A673 (cell line): ENCODE results near the gene TMEM156. TPM values are rescaled to one million over a fixed set of nuclear protein-coding genes. Genes with fewer than 3 reads are reported as not detected.

Experiments
- BruUV-seq: library from RNA; stranded (reverse); fragments of 400-500 nt; replicated peaks from 2 replicates; lab custom pipeline; 2021; lab: Mats Ljungman, UMichigan
- CTCF ChIA-PET: fragments of 300-600 bp; sonication (Branson Sonifier 250); formaldehyde crosslinking; loops from one replicate; lab custom pipeline; 2022; ENCODE audit warnings: antibody characterized with exemption; lab: Charles Lee
- POLR2A ChIA-PET: fragments of 300-600 bp; sonication (Branson Sonifier 250); formaldehyde crosslinking; loops from one replicate; lab custom pipeline; 2022; ENCODE audit warnings: antibody characterized with exemption; ENCODE audit not compliant: low non-redundant PET; lab: Charles Lee
- DNase-seq: peaks from one replicate; pipeline ENCODE4 v3.0.0-alpha.2; 2015; ENCODE audit warnings: low spot score
- H3K27ac ChIP-seq: fragments of 200-600 bp; sonication (generic); 2 replicates; pipeline ENCODE4 v1.5.1; 2016; ENCODE audit warnings: mixed run types, low read depth, mild to moderate bottlenecking, mixed read lengths, antibody characterized with exemption, low read length; ENCODE audit not compliant: poor library complexity, severe bottlenecking
- H3K27me3 ChIP-seq: fragments of 200-600 bp; sonication (generic); replicated peaks from 2 replicates; pipeline ENCODE4 v1.6.1; 2017; ENCODE audit warnings: mixed run types, low read depth, mild to moderate bottlenecking, mixed read lengths, antibody characterized with exemption, low read length; ENCODE audit not compliant: insufficient read depth, poor library complexity
- H3K36me3 ChIP-seq: fragments of 200-600 bp; sonication (generic); 2 replicates; pipeline ENCODE4 v1.6.1; 2016; ENCODE audit warnings: mixed run types, mild to moderate bottlenecking, mixed read lengths, antibody characterized with exemption, low read length; ENCODE audit not compliant: insufficient read depth, poor library complexity, severe bottlenecking
- H3K4me1 ChIP-seq: fragments of 200-600 bp; sonication (generic); 2 replicates; pipeline ENCODE4 v1.6.1; 2017; ENCODE audit warnings: mixed run types, mild to moderate bottlenecking, mixed read lengths, antibody characterized with exemption, low read length; ENCODE audit not compliant: insufficient read depth, poor library complexity, severe bottlenecking
- H3K4me3 ChIP-seq: fragments of 200-600 bp; sonication (generic); 2 replicates; pipeline ENCODE4 v1.5.1; 2016; ENCODE audit warnings: low read depth, mixed run types, mild to moderate bottlenecking, mixed read lengths, low read length; ENCODE audit not compliant: poor library complexity, severe bottlenecking
- H3K9me3 ChIP-seq: fragments of 200-600 bp; sonication (generic); 2 replicates; pipeline ENCODE4 v1.6.1; 2016; ENCODE audit warnings: mixed run types, low read depth, mild to moderate bottlenecking, mixed read lengths, antibody characterized with exemption, low read length; ENCODE audit not compliant: poor library complexity, severe bottlenecking
- EZH2 ChIP-seq: fragments of 200-600 bp; sonication (generic); IDR thresholded peaks from 2 replicates; pipeline ENCODE4 v1.6.1; 2017; ENCODE audit warnings: borderline replicate concordance, low read depth, mild to moderate bottlenecking, mixed read lengths, antibody characterized with exemption, low read length; ENCODE audit not compliant: poor library complexity, severe bottlenecking
- intact Hi-C: fragments of 100-400 bp; cut with micrococcal nuclease; formaldehyde crosslinking; loops from one replicate; pipeline ENCODE4 v1.10.0; 2022; ENCODE audit not compliant: unreplicated experiment
- total RNA-seq: library from RNA; stranded (reverse); gene quantifications from 2 replicates; pipeline ENCODE4 v1.2.3, GENCODE V29; 2021
- TF ChIP-seq, protein P1 (sequence below): fragments of 300-800, 200-600 bp; sonication (generic); conservative IDR thresholded peaks from 2 replicates; pipeline ENCODE4 v1.5.1; 2017; ENCODE audit warnings: low read depth, mild to moderate bottlenecking, antibody characterized with exemption, low read length, moderate library complexity, mixed read lengths

TMEM156 gene
- total RNA-seq, 1 experiment from 2014 or later = not detected

DNA sequence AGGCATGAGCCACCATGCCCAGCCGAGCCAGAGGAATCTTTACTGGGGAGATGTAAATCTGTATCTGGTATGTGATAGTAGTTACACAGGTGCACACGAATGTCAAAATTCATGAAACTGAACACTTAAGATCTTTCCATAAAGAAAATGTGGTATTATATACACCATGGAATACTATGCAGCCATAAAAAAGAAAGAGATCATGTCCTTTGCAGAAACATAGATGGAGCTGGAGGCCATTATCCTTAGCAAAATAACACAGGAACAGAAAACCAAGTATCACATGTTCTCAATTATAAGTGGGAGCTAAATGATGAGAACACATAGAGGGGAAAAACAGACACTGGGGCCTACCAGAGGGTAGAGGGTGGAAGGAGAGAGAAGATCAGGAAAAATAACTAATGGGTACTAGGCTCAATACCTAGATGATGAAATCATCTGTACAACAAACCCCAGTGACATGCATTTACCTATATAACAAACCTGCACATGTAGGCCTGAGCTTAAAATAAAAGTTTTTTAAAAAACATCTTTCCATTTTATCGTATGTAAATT is 7.8 kb downstream of the TMEM156 start:
- intact Hi-C loops = no loop called here
- no TSS peak for BruUV-seq
- no peaks in the 10 kb centered on the region for H3K27me3 ChIP-seq
- no peak overlapping the region for H3K4me3 ChIP-seq
- H3K9me3 ChIP-seq = no peaks in the 10 kb centered on the region
- TF ChIP-seq, protein P1, sequence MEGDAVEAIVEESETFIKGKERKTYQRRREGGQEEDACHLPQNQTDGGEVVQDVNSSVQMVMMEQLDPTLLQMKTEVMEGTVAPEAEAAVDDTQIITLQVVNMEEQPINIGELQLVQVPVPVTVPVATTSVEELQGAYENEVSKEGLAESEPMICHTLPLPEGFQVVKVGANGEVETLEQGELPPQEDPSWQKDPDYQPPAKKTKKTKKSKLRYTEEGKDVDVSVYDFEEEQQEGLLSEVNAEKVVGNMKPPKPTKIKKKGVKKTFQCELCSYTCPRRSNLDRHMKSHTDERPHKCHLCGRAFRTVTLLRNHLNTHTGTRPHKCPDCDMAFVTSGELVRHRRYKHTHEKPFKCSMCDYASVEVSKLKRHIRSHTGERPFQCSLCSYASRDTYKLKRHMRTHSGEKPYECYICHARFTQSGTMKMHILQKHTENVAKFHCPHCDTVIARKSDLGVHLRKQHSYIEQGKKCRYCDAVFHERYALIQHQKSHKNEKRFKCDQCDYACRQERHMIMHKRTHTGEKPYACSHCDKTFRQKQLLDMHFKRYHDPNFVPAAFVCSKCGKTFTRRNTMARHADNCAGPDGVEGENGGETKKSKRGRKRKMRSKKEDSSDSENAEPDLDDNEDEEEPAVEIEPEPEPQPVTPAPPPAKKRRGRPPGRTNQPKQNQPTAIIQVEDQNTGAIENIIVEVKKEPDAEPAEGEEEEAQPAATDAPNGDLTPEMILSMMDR = no peak
- no peak for TF ChIP-seq EZH2
- DNase-seq = no peak
- POLR2A ChIA-PET = no interaction called here
- CTCF ChIA-PET = no interaction called here
- no peak overlapping the region for H3K27ac ChIP-seq
- no peaks in the 10 kb centered on the region for H3K4me1 ChIP-seq
- H3K36me3 ChIP-seq = no peaks in the 10 kb centered on the region

- Histone ChIP-seq H3K9me3 (no peaks in the 10 kb centered on the region), H3K27ac (no peak overlapping the region), H3K4me3 (no peak overlapping the region), H3K36me3 (no peaks in the 10 kb centered on the region), H3K27me3 (no peaks in the 10 kb centered on the region), H3K4me1 (no peaks in the 10 kb centered on the region)
- TF ChIP-seq, protein P1 = no peak
- TF ChIP-seq EZH2 = no peak
- no peak for DNase-seq
- intact Hi-C loops = no loop called here
- BruUV-seq = no TSS peak
- ChIA-PET CTCF (no interaction called here), POLR2A (no interaction called here)
Measured at GRCh38 chr4:39023059-39023458, 9.2 kb downstream of the TMEM156 start.

GRCh38 chr4:39022241-39022640 is 10.0 kb downstream of the TMEM156 start:
- no peak for DNase-seq
- no TSS peak for BruUV-seq
- no peak for TF ChIP-seq EZH2
- TF ChIP-seq, protein P1 = no peak
- H3K27ac ChIP-seq = no peak overlapping the region
- POLR2A ChIA-PET = no interaction called here
- intact Hi-C loops = no loop called here
- no peaks in the 10 kb centered on the region for H3K4me1 ChIP-seq
- no peaks in the 10 kb centered on the region for H3K9me3 ChIP-seq
- H3K36me3 ChIP-seq = no peaks in the 10 kb centered on the region
- no peak overlapping the region for H3K4me3 ChIP-seq
- no peaks in the 10 kb centered on the region for H3K27me3 ChIP-seq
- CTCF ChIA-PET = no interaction called here
